HK-2 (cell line): ENCODE measurements around the gene BMF.
"Not testable (repeated sequence)": the region's sequence is repeated elsewhere in the genome, so short reads cannot be mapped to it uniquely, and the experiment has no call there.

ENCODE experiments used
- DNase-seq: peaks from one replicate; pipeline ENCODE4 v3.0.0-alpha.2; 2018; ENCODE audit not compliant: unreplicated experiment

The BMF gene

GRCh38 chr15:40087991-40088928, 20.4 kb downstream of the BMF start:
- DNase-seq = no peak

GRCh38 chr15:40087068-40087810, 21.4 kb downstream of the BMF start:
- DNase-seq = no peak

GRCh38 chr15:40085266-40085665, 23.4 kb downstream of the BMF start:
- no peak for DNase-seq

GRCh38 chr15:40084650-40085049, 24.0 kb downstream of the BMF start:
- DNase-seq = peak; percentile 37

DNA sequence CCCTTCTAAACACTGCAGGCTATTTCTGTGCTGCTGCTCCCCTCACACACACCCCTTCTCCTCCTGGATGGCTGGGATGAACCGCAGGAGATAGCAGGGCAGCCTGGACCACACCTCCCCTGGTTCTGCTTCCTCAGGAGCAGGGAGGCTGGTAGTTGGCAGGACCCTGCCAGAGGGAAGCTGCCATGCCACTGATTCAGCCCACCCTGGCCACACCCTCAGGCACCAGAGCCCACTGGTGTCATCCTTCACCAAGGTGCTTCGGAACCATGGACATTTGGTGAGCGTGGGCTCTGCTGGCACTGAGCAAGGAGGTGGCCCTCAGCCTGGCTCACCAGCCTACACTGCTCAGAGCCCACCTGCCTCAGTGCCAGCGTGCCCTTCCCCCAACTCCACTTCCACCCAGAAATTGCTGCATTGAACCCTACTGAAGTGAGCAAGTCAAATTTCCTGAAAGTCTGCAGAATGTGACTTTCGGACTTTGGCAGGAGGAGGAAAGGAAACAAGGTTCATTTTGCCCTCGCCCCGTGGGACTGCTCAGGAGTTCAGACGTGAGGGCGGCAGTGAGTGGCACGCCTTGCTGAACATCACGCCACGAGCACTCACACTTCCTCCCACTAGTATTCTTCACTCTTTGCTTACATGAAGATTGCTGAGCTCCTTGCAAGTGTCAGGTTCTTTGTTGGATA, 26.3 kb downstream of the BMF start:
- no peak for DNase-seq

DNA sequence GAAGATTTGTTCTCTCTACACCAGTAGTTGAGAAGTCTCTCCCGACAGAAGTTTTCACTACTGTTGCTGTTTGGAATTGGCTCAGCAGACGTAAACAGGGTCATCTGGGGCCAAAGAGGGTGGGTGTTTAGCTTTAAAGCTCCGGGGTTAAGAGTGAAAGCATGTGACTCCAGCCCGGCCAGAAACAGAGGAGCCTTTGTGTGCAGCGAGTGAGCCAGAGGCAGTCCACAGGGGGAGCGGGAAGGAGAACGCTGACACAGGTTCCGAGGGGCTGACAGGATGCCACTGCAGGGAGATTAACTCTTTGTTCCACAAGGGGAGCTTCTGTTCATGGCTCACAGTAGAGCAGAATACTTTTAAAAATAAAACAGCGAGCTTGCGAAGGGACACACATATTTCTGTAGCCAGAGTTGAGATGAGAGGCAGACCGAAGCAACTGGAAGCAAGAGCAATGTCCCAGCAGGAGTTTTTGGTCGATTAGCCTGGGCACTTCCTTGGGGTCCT, 26.9 kb downstream of the BMF start:
- DNase-seq = no peak

DNA sequence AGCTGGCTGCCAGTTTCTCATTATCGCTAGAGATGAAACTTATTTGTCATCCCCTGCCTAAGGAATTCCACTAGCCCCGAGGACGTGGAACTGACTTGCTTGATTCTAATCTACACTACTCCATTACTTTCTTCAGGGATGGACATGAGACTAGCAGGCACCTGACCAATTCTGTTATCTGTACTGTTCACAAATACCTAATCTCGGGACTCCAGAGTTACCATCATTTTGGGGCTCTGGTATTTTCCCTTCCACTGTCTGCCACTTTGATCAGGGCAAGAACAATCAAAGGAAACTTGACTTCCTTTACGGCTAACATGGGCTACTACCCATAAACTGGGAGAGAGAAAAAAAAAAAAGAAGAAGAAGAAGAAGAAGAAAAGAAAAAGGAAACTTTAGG, 27.8 kb downstream of the BMF start:
- DNase-seq = no peak

GRCh38 chr15:40080104-40080503, 28.6 kb downstream of the BMF start:
- DNase-seq = no peak

- no peak for DNase-seq
Observed at GRCh38 chr15:40079456-40079855, 29.2 kb downstream of the BMF start.

DNA sequence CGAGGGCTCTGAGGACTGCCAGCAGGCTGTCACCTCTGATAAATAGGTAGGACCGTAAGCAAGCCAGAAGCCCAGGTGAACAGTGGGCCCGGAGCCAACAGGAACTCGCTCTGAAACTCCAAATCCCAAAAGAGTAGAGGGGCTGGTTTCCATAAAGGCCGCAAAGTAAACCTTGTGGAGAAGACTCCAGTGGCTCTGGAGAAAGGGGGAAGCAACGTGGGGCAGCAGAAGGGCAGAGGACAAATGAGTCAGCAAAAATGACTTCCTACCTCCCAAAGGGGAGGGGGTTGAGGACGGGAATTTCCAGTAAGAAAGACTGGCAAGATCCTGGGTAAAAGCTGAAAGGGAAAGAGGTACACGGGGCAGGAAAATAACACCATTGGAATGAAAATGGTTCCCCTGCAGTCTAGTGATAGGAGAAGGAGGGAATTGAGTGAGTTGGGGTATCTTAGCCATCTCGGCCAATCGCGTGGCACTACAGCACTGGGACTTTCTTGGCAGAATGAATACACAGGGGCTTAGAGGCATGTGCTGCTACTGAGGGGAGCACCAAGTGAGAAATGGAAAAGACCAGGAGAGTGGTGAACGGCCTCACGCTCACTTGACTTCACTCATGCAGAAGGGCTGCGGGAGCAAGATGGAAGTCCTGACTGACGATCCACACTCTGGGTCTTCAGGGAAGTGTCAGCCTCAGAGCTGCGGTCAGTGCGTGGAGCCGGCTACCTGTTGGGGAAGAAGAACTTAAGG, 33.2 kb downstream of the BMF start:
- no peak for DNase-seq

DNA sequence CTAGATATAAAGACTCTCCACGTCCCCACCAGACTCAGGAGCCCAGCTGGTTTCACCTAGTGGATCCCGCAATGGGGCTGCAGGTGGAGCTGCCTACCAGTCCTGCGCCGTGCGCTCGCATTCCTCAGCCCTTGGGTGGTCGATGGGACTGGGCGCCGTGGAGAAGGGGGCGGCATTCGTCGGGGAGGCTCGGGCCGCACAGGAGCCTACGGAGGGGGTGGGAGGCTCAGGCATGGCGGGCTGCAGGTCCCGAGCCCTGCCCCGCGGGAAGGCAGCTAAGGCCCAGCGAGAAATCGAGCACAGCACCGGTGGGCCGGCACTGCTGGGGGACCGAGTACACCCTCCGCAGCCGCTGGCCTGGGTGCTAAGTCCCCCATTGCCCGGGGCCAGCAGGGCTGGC, 34.0 kb downstream of the BMF start:
- DNase-seq = not testable (repeated sequence)

GRCh38 chr15:40073716-40074490, 34.8 kb downstream of the BMF start:
- DNase-seq = not testable (repeated sequence)

- no peak for DNase-seq
Observed at GRCh38 chr15:40072216-40072990, 36.3 kb downstream of the BMF start.

DNA sequence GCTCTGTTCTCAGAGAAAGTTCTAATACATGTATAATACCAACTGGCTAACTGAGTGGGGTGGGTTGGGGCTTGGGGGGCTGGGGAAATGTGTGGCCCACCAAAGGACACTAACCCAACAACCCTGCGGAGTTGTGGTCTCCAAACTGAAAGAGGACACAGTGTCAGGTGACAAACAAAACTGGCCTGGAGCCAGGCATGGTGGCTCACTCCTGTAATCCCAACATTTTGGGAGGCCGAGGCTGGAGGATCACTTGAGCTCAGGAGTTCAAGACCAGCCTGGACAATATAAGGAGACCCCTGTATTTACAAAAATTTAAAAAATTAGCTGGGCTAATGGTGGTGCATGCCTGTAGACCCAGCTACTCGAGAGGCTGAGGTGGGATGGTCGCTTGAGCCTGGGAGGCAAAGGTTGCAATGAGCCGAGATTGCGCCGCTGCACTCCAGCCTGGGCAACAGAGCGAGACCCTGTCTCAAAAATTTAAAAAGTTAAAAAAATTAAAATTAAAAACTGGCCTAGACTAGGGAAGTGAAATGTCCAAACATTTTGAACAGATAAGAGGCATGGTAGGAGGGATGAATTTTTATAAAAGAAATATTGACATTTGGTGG, 38.0 kb downstream of the BMF start:
- no peak for DNase-seq

DNA sequence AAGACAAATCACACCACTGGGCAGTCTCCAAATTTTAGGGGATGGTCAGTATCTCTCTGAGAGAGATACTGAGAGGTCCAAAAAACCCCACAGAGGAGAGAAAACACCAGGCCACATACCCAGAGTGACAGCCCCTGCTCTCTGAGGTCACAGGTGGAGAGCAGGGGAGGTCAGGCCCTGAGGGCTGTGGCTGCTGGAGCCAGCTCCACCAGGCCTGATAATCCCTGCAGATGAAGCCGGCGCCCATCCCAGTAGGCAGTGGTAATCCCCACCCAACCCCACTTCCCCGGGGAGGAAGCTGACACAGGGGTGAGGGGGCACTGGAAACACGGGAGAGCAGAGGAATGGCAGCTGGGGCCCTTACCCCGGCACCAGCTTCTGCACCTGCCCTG, 38.5 kb downstream of the BMF start:
- no peak for DNase-seq

GRCh38 chr15:40069178-40070165, 39.2 kb downstream of the BMF start:
- peak; percentile 79 for DNase-seq

GRCh38 chr15:40067921-40068624, 40.6 kb downstream of the BMF start:
- DNase-seq = no peak

DNA sequence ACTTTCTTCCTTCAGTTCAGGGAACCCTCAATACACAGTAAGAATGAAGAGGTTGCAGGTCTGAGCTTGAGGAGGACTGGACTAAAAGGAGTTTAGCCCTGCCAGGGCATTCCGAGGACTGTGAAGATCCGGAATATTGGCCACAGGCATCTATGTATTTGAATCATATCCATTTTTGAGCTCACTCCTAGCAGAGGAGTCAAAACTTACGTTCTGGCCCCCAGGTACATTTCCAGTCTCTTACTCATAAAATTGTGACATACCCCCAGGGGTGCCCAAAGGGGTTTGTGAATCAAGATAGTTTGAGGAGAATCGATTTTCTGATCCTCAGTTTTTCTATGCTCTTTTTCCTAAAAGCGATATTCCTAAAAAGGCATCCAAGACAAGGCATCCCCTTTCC, 42.1 kb downstream of the BMF start:
- no peak for DNase-seq
